ENCODE data around the gene TPRN.

TPRN gene

GRCh38 chr9:137159105-137160053, 41.2 kb downstream of the TPRN start:
- no peak for ATAC-seq

GRCh38 chr9:137158625-137159024, 41.9 kb downstream of the TPRN start:
- no peak for ATAC-seq

- no peak for ATAC-seq
Measured at GRCh38 chr9:137157618-137158415, 42.7 kb downstream of the TPRN start.

GRCh38 chr9:137156567-137157375, 43.8 kb downstream of the TPRN start:
- peak; percentile 58 to 70 for ATAC-seq

- no peak for ATAC-seq
Measured at GRCh38 chr9:137152844-137153405, 47.6 kb downstream of the TPRN start.

- ATAC-seq: peak; percentile 33 to 47
Measured at GRCh38 chr9:137150617-137151457, 49.7 kb downstream of the TPRN start.

- no peak for ATAC-seq
Measured at GRCh38 chr9:137149942-137150616, 50.5 kb downstream of the TPRN start.

- no peak for ATAC-seq
Measured at GRCh38 chr9:137149363-137149762, 51.2 kb downstream of the TPRN start.

- no peak for ATAC-seq
Measured at GRCh38 chr9:137148661-137149060, 51.9 kb downstream of the TPRN start.

- no peak for ATAC-seq
Measured at GRCh38 chr9:137148242-137148641, 52.3 kb downstream of the TPRN start.

- no peak for ATAC-seq
Measured at GRCh38 chr9:137147793-137148160, 52.8 kb downstream of the TPRN start.

GRCh38 chr9:137147091-137147792, 53.3 kb downstream of the TPRN start:
- ATAC-seq: no peak

GRCh38 chr9:137146527-137146918, 54.0 kb downstream of the TPRN start:
- ATAC-seq: no peak

GRCh38 chr9:137145731-137146526, 54.6 kb downstream of the TPRN start:
- no peak for ATAC-seq

GRCh38 chr9:137143459-137143858, 57.1 kb downstream of the TPRN start:
- no peak for ATAC-seq

- ATAC-seq: no peak
Measured at GRCh38 chr9:137141976-137142936, 58.3 kb downstream of the TPRN start.
